CD14-positive monocyte (primary cell): Measurements from ENCODE around the gene ZRANB3. TPM values are rescaled to one million over a fixed set of nuclear protein-coding genes. Genes with fewer than 3 reads are reported as not detected.

ENCODE experiments used
- DNase-seq, 3 donors: peaks; one replicate each; pipeline ENCODE4 v3.0.0-alpha.2; 2011 to 2022
- H2AFZ ChIP-seq: 2 replicates; pipeline ENCODE4 v1.6.0; 2012; ENCODE audit warnings: mild to moderate bottlenecking, low read depth, low read length, inconsistent platforms; ENCODE audit not compliant: insufficient read depth, poor library complexity, severe bottlenecking
- H3K27ac ChIP-seq, 2 donors: 1 replicate in 1 of 2; 2 replicates in 1 of 2; pipeline ENCODE4 v1.5.1; 2012 to 2013; ENCODE audit warnings: low read length in 2 of 2, control low read depth in 1 of 2, inconsistent platforms in 1 of 2, low read depth in 1 of 2, mild to moderate bottlenecking in 1 of 2
- H3K27me3 ChIP-seq, 2 donors: one replicate each; pipeline versions ENCODE4 v1.6.0 to v1.6.1; 2011 to 2013; ENCODE audit warnings: low read length in 2 of 2; ENCODE audit not compliant: control insufficient read depth in 2 of 2, insufficient read depth in 2 of 2
- H3K36me3 ChIP-seq, 2 donors: replicated peaks in 1 of 2; 1 replicate in 1 of 2; 2 replicates in 1 of 2; pipeline versions ENCODE4 v1.5.1 to v1.6.1; 2012 to 2013; ENCODE audit warnings: low read length in 2 of 2, control low read depth in 1 of 2, inconsistent platforms in 1 of 2, mild to moderate bottlenecking in 1 of 2; ENCODE audit not compliant: insufficient read depth in 2 of 2, control insufficient read depth in 1 of 2
- H3K4me1 ChIP-seq, 2 donors: 1 replicate in 1 of 2; 2 replicates in 1 of 2; pipeline versions ENCODE4 v1.5.1 to v1.6.1; 2012 to 2013; ENCODE audit warnings: low read length in 2 of 2, control low read depth in 1 of 2, inconsistent platforms in 1 of 2, mild to moderate bottlenecking in 1 of 2, moderate library complexity in 1 of 2; ENCODE audit not compliant: insufficient read depth in 2 of 2, control insufficient read depth in 1 of 2
- H3K4me2 ChIP-seq: replicated peaks from 2 replicates; pipeline ENCODE3; 2012; ENCODE audit warnings: low read length, moderate library complexity, mild to moderate bottlenecking; ENCODE audit not compliant: poor library complexity, severe bottlenecking; ENCODE audit errors: extremely low read depth
- H3K4me3 ChIP-seq, 3 experiments: fragments of 200-600 bp in 1 of 3; sonication (generic) in 1 of 3; replicated peaks in 1 of 3; 1 replicate in 2 of 3; 2 replicates in 1 of 3; pipeline ENCODE4 v1.5.1; 2011 to 2013; ENCODE audit warnings: low read length in 3 of 3, mild to moderate bottlenecking in 3 of 3, control low read depth in 2 of 3, low read depth in 2 of 3, inconsistent platforms in 1 of 3, moderate library complexity in 1 of 3
- H3K79me2 ChIP-seq: 2 replicates; pipeline ENCODE4 v1.6.0; 2012; ENCODE audit warnings: mild to moderate bottlenecking, control low read depth, inconsistent platforms, low read length, moderate library complexity; ENCODE audit not compliant: insufficient read depth
- H3K9ac ChIP-seq: 2 replicates; pipeline ENCODE4 v1.6.0; 2017; ENCODE audit warnings: low read length, mild to moderate bottlenecking; ENCODE audit not compliant: insufficient read depth, poor library complexity, severe bottlenecking
- H3K9me3 ChIP-seq, 2 donors: replicated peaks in 1 of 2; 1 replicate in 1 of 2; 2 replicates in 1 of 2; pipeline versions ENCODE4 v1.5.1 to v1.6.1; 2012 to 2013; ENCODE audit warnings: low read length in 2 of 2, control low read depth in 1 of 2; ENCODE audit not compliant: control insufficient read depth in 1 of 2, insufficient read depth in 1 of 2
- H4K20me1 ChIP-seq: 2 replicates; pipeline ENCODE4 v1.6.0; 2012; ENCODE audit warnings: mild to moderate bottlenecking, low read length, control low read depth, moderate library complexity; ENCODE audit not compliant: insufficient read depth
- H3K27ac Mint-ChIP-seq, 7 donors: one replicate each; pipeline ENCODE4 v1.8.0; 2020; ENCODE audit warnings: mild to moderate bottlenecking in 7 of 7, mixed read lengths in 7 of 7, moderate library complexity in 6 of 7, inconsistent platforms in 2 of 7
- H3K27me3 Mint-ChIP-seq, 3 donors: one replicate each; pipeline ENCODE4 v1.8.0; 2021 to 2022; ENCODE audit warnings: low read depth in 3 of 3, mild to moderate bottlenecking in 3 of 3, mixed read lengths in 3 of 3, moderate library complexity in 3 of 3, inconsistent platforms in 1 of 3
- H3K36me3 Mint-ChIP-seq, 2 donors: one replicate each; pipeline ENCODE4 v1.8.0; 2020; ENCODE audit warnings: mixed read lengths in 2 of 2, inconsistent platforms in 1 of 2, mild to moderate bottlenecking in 1 of 2
- H3K4me1 Mint-ChIP-seq: one replicate; pipeline ENCODE4 v1.8.0; 2020; ENCODE audit warnings: mild to moderate bottlenecking, mixed read lengths
- H3K4me3 Mint-ChIP-seq, 2 donors: one replicate each; pipeline ENCODE4 v1.8.0; 2020; ENCODE audit warnings: mild to moderate bottlenecking in 2 of 2, mixed read lengths in 2 of 2, moderate library complexity in 1 of 2
- H3K9me3 Mint-ChIP-seq, 7 donors: one replicate each; pipeline ENCODE4 v1.8.0; 2020 to 2022; ENCODE audit warnings: mixed read lengths in 7 of 7, mild to moderate bottlenecking in 6 of 7, moderate library complexity in 6 of 7, inconsistent platforms in 2 of 7
- CTCF ChIP-seq: fragments of 200-600 bp; IDR thresholded peaks from one replicate; pipeline ENCODE4 v1.8.0; 2022; ENCODE audit warnings: antibody characterized with exemption, mild to moderate bottlenecking
- WGBS: methylation state at CpG from one replicate; pipeline ENCODE4 v1.1.5; 2013; ENCODE audit warnings: missing lambda C conversion rate; ENCODE audit not compliant: insufficient coverage; 5-methylcytosine and 5-hydroxymethylcytosine counted together
- intact Hi-C, 2 donors: fragments of 100-400 bp; cut with micrococcal nuclease; formaldehyde crosslinking; loops; one replicate each; pipeline versions ENCODE4 v1.15.0 to v1.15.1; 2023
- polyA plus RNA-seq, 3 donors: library from polyadenylated mRNA; depleted of rRNA in 1 of 3; unstranded in 2 of 3; stranded (reverse) in 1 of 3; fragments of 300-500 nt in 2 of 3; fragments of >200 nt in 1 of 3; fragmentation: Illumina TruSeq in 2 of 3; gene quantifications; 1 replicate in 2 of 3; 2 replicates in 1 of 3; pipeline ENCODE4 v1.2.3, GENCODE V29; 2012 to 2021

ZRANB3 gene
- polyA plus RNA-seq, 3 donors: 0.47 to 3.5 (median 0.64) TPM

- H3K27ac Mint-ChIP-seq: no peak overlapping the region
- Histone ChIP-seq H3K27me3 (no peaks in the 10 kb centered on the region), H3K4me2 (peak overlapping the region; percentile 90), H3K9ac (no peak overlapping the region), H3K4me1 (peaks cover 14 to 26% of the 10 kb centered on the region in 2 donors), H3K27ac (no peak overlapping the region), H4K20me1 (no peaks in the 10 kb centered on the region), H3K4me3 (peak overlapping the region in 1 of 3 experiments; percentile 3), H3K79me2 (peaks cover 71% of the 10 kb centered on the region), H2AFZ (peak overlapping the region; percentile 99), H3K9me3 (no peaks in the 10 kb centered on the region), H3K36me3 (no peaks in the 10 kb centered on the region)
- TF ChIP-seq CTCF: no peak
- H3K4me1 Mint-ChIP-seq: peaks cover 19% of the 10 kb centered on the region
- intact Hi-C loops: loop anchor here (5.0 kb wide), 2 partner anchors 210 to 615 kb away; partner anchors contain the start of genes CCNT2 (in 2 of the 2) and UBXN4 (in 1 of the 2)
- H3K36me3 Mint-ChIP-seq: no peaks in the 10 kb centered on the region
- no peak overlapping the region for H3K4me3 Mint-ChIP-seq
- H3K27me3 Mint-ChIP-seq: peaks cover 0 to 1% (median 0%) of the 10 kb centered on the region in 3 donors
- DNase-seq: no peak
- no peaks in the 10 kb centered on the region for H3K9me3 Mint-ChIP-seq
- WGBS: 0% methylated on average over 1 of the region's 3 CpGs
Measured at GRCh38 chr2:135532581-135532980, 1.6 kb upstream of the ZRANB3 start.

- H3K4me1 ChIP-seq: peaks cover 14 to 26% of the 10 kb centered on the region in 2 donors
- Mint-ChIP-seq H3K4me3 (no peak within 1 kb of the TSS), H3K9me3 (no peaks in the 10 kb centered on the region), H3K27me3 (peaks cover 0 to 1% (median 0%) of the 10 kb centered on the region in 3 donors), H3K27ac (peak within 1 kb of the TSS in 4 of 7 donors; percentile 31 to 73 (median 58)), H3K4me1 (peaks cover 18% of the 10 kb centered on the region), H3K36me3 (no peaks in the 10 kb centered on the region)
- no peaks in the 10 kb centered on the region for H3K36me3 ChIP-seq
- peak within 1 kb of the TSS; percentile 90 for H3K4me2 ChIP-seq
- H3K79me2 ChIP-seq: peaks cover 62% of the 10 kb centered on the region
- H3K9me3 ChIP-seq: no peaks in the 10 kb centered on the region
- peak within 1 kb of the TSS; percentile 90 to 96 for H3K27ac ChIP-seq
- intact Hi-C loops: loop anchor here (5.0 kb wide), 2 partner anchors 211 to 614 kb away; partner anchors contain the start of genes CCNT2 (in 2 of the 2) and UBXN4 (in 1 of the 2)
- H3K9ac ChIP-seq: peak within 1 kb of the TSS; percentile 86
- peak; percentile 99 for DNase-seq
- H2AFZ ChIP-seq: peak within 1 kb of the TSS; percentile 99
- H4K20me1 ChIP-seq: no peaks in the 10 kb centered on the region
- H3K4me3 ChIP-seq: peak within 1 kb of the TSS; percentile 92 to 98 (median 98)
- no peaks in the 10 kb centered on the region for H3K27me3 ChIP-seq
- no peak for TF ChIP-seq CTCF
- 0% methylated on average over 47 of the region's 75 CpGs for WGBS
Measured at GRCh38 chr2:135531231-135532197, 496 bp upstream of the ZRANB3 start, which contains the start of gene R3HDM1. R3HDM1 (plus strand) TSS chr2:135531484; CDS start chr2:135604846, 73,362 bp downstream.
